GM23338 (cell line): ENCODE results near the gene PTPN21. TPM values are rescaled to one million over a fixed set of nuclear protein-coding genes. Genes with fewer than 3 reads are reported as not detected.

Source experiments
- ATAC-seq: fragments of 200-7000 bp; cut with Tn5 transposase; 3 replicates; pipeline ENCODE4 v1.9.1; 2020
- DNase-seq: peaks from one replicate; pipeline ENCODE4 v3.0.0-alpha.2; 2015; ENCODE audit warnings: low spot score
- H2AFZ ChIP-seq: fragments of 200-600 bp; sonication (generic); 2 replicates; pipeline ENCODE4 v1.8.0; 2016; ENCODE audit warnings: antibody characterized with exemption, mild to moderate bottlenecking, moderate library complexity
- H3F3A ChIP-seq: fragments of 200-600 bp; sonication (generic); replicated peaks from 2 replicates; pipeline ENCODE4 v1.8.0; 2017; ENCODE audit warnings: antibody characterized with exemption, mixed run types, low read depth
- H3K27ac ChIP-seq: fragments of 200-600 bp; sonication (generic); 2 replicates; pipeline ENCODE4 v1.6.1; 2016; ENCODE audit warnings: low read depth
- H3K27me3 ChIP-seq: fragments of 200-600 bp; sonication (generic); 2 replicates; pipeline ENCODE4 v1.8.0; 2016; ENCODE audit warnings: mild to moderate bottlenecking, mixed run types, moderate library complexity; ENCODE audit not compliant: insufficient read depth
- H3K36me3 ChIP-seq: fragments of 200-600 bp; sonication (generic); 2 replicates; pipeline ENCODE4 v1.8.0; 2016; ENCODE audit warnings: mild to moderate bottlenecking; ENCODE audit not compliant: insufficient read depth
- H3K4me1 ChIP-seq: fragments of 200-600 bp; sonication (generic); 2 replicates; pipeline ENCODE4 v1.8.0; 2016; ENCODE audit warnings: mild to moderate bottlenecking, moderate library complexity; ENCODE audit not compliant: insufficient read depth
- H3K4me2 ChIP-seq: fragments of 200-600 bp; sonication (generic); 2 replicates; pipeline ENCODE4 v1.7.1; 2017; ENCODE audit warnings: mixed run types
- H3K4me3 ChIP-seq: fragments of 200-600 bp; sonication (generic); 2 replicates; pipeline ENCODE4 v1.6.1; 2016; ENCODE audit warnings: mixed run types
- H3K79me2 ChIP-seq: fragments of 200-600 bp; sonication (generic); replicated peaks from 2 replicates; pipeline ENCODE4 v1.8.0; 2017; ENCODE audit warnings: mild to moderate bottlenecking; ENCODE audit not compliant: insufficient read depth
- H3K9me2 ChIP-seq: fragments of 200-600 bp; sonication (generic); 2 replicates; pipeline ENCODE4 v1.8.0; 2017; ENCODE audit not compliant: insufficient read depth
- H4K20me1 ChIP-seq: fragments of 200-600 bp; sonication (generic); replicated peaks from 2 replicates; pipeline ENCODE4 v1.8.0; 2017; ENCODE audit warnings: mild to moderate bottlenecking; ENCODE audit not compliant: insufficient read depth
- H3K27ac Mint-ChIP-seq: 2 replicates; pipeline ENCODE4 v1.8.0; 2020; ENCODE audit warnings: inconsistent platforms, mild to moderate bottlenecking, moderate library complexity, mixed read lengths
- H3K27me3 Mint-ChIP-seq: 3 replicates; pipeline ENCODE4 v1.8.0; 2022; ENCODE audit warnings: low read depth, mild to moderate bottlenecking, moderate library complexity, mixed read lengths, inconsistent platforms; ENCODE audit not compliant: insufficient read depth, poor library complexity
- H3K36me3 Mint-ChIP-seq: 3 replicates; pipeline ENCODE4 v1.8.0; 2021; ENCODE audit warnings: low read depth, mild to moderate bottlenecking, inconsistent platforms, moderate library complexity, mixed read lengths
- H3K4me1 Mint-ChIP-seq: 3 replicates; pipeline ENCODE4 v1.8.0; 2020; ENCODE audit warnings: mild to moderate bottlenecking, inconsistent platforms, mixed read lengths
- H3K4me3 Mint-ChIP-seq: 3 replicates; pipeline ENCODE4 v1.8.0; 2021; ENCODE audit warnings: moderate library complexity, mild to moderate bottlenecking, inconsistent platforms, mixed read lengths
- H3K9me3 Mint-ChIP-seq: 3 replicates; pipeline ENCODE4 v1.8.0; 2020; ENCODE audit warnings: moderate library complexity, mild to moderate bottlenecking, inconsistent platforms, mixed read lengths
- EZH2phosphoT487 ChIP-seq: fragments of 200-600 bp; sonication (generic); IDR thresholded peaks from one replicate; pipeline ENCODE4 v1.8.1; 2018; ENCODE audit warnings: antibody characterized with exemption; ENCODE audit not compliant: unreplicated experiment
- JUNB ChIP-seq: IDR thresholded peaks from one replicate; pipeline ENCODE4 v1.6.1; 2016; ENCODE audit warnings: antibody characterized with exemption; ENCODE audit not compliant: unreplicated experiment
- NANOG ChIP-seq: IDR thresholded peaks from 2 replicates; pipeline ENCODE4 v1.6.1; 2016; ENCODE audit warnings: antibody characterized with exemption, borderline replicate concordance
- POLR2AphosphoS5 ChIP-seq: IDR thresholded peaks from 2 replicates; pipeline ENCODE4 v1.6.1; 2016; ENCODE audit warnings: antibody characterized with exemption, low read depth
- STAT1 ChIP-seq: IDR thresholded peaks from one replicate; pipeline ENCODE4 v1.6.1; 2016; ENCODE audit warnings: antibody characterized with exemption; ENCODE audit not compliant: unreplicated experiment
- ZNF114 ChIP-seq: fragments of 250-450 bp; sonication (Bioruptor Pico); IDR thresholded peaks from 2 replicates; pipeline ENCODE4 v1.5.0; 2020; ENCODE audit warnings: mild to moderate bottlenecking, moderate library complexity
- polyA plus RNA-seq: library from polyadenylated mRNA; unstranded; fragments of >200 nt; fragmentation: Nextera tagmentation; extraction: Ambion mirVana; gene quantifications from 2 replicates; pipeline ENCODE4 v1.2.1, GENCODE V29; 2016
- total RNA-seq: library from RNA; depleted of rRNA; stranded (reverse); fragments of >200 nt; shearing (Covaris generic); gene quantifications from 2 replicates; pipeline ENCODE4 v1.2.3, GENCODE V29; 2014
- TF ChIP-seq, protein P1 (sequence below): IDR thresholded peaks from 2 replicates; pipeline ENCODE4 v1.6.1; 2016; ENCODE audit warnings: antibody characterized with exemption
- TF ChIP-seq, protein P2 (sequence below), 2 experiments: fragments of 200-600 bp in 1 of 2; sonication (generic) in 1 of 2; conservative IDR thresholded peaks; 2 replicates each; pipeline versions ENCODE4 v1.5.1 to v1.6.1; 2016 to 2017; ENCODE audit warnings: antibody characterized with exemption in 2 of 2, low read depth in 2 of 2, mild to moderate bottlenecking in 2 of 2, moderate library complexity in 1 of 2
- TF ChIP-seq, protein P3 (sequence below): IDR thresholded peaks from one replicate; pipeline ENCODE4 v1.6.1; 2018; ENCODE audit warnings: antibody characterized with exemption; ENCODE audit not compliant: unreplicated experiment
- TF ChIP-seq, protein P4 (sequence below): fragments of 250-450 bp; sonication (Bioruptor Pico); IDR thresholded peaks from 2 replicates; pipeline ENCODE4 v1.5.0; 2020; ENCODE audit warnings: mild to moderate bottlenecking, moderate library complexity

The PTPN21 gene
- total and polyA plus RNA-seq, 2 experiments from 2014 or later = 2.7 to 5.6 TPM

DNA sequence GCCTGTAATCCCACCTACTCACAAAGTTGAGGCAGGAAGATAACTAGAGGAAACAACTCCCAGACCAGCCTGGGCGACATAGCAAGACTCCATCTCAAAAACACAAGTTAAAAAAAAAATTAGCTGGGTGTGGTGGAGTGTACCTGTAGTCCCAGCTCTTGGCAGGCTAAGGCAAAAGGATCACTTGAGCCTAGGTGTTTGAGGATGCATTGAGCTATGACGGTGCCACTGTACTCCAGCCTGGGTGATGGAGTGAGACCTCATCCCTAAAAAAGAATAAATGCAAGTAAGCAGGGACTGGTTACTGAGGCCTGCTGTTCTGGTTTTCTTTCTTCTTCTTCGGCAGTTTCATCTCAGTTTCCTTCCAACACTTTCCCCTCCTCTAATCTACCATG, 7.4 kb downstream of the PTPN21 start (continued):
- TF ChIP-seq, protein P1, sequence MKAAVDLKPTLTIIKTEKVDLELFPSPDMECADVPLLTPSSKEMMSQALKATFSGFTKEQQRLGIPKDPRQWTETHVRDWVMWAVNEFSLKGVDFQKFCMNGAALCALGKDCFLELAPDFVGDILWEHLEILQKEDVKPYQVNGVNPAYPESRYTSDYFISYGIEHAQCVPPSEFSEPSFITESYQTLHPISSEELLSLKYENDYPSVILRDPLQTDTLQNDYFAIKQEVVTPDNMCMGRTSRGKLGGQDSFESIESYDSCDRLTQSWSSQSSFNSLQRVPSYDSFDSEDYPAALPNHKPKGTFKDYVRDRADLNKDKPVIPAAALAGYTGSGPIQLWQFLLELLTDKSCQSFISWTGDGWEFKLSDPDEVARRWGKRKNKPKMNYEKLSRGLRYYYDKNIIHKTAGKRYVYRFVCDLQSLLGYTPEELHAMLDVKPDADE = no peak
- TF ChIP-seq POLR2AphosphoS5 (no peak), STAT1 (no peak)

DNA sequence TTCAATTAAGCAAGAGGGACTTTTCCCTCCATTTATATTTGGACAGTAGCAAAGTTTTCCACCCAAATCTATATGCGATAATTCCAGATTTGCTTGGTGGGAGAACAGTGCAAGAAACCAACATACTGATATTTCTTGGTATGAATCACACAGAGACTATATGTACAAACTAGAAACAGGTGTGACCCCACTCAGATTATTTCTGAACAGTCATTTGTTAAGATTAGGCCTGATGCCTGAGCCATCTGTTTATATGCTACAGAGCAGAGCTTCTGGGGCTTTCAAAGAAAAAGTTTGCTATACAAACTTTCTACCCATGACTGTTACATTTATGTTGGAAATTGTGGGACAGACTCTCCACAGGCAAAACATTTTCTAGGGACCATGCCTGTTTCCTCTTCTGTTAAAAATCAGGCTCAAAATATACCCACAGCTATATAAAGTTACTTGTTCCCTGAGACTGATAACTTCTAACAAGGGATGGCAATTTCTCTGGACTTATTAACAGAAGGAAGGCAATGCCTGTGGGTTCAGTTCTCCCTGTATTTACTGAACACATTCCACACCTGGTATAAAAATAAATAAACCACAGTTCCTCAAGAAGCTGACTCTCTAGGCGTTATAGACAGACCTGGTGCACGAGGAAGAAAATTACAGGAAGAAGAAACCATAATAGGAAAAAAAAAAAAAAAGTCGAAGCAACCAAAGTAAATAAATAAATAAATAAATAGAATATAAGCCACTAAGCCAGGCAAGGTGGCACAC, 8.0 kb downstream of the PTPN21 start:
- H3K27me3 ChIP-seq = no peaks in the 10 kb centered on the region
- H3K4me2 ChIP-seq = no peak overlapping the region
- H3K79me2 ChIP-seq = peaks cover 11% of the 10 kb centered on the region
- Mint-ChIP-seq H3K27me3 (peaks cover 1% of the 10 kb centered on the region), H3K4me1 (no peaks in the 10 kb centered on the region), H3K4me3 (no peak overlapping the region), H3K27ac (no peak overlapping the region), H3K36me3 (peaks cover 3% of the 10 kb centered on the region; the same call in 2 of the 3 replicates), H3K9me3 (no peaks in the 10 kb centered on the region)
- H3K9me2 ChIP-seq = no peaks in the 10 kb centered on the region
- H3K4me3 ChIP-seq = no peak overlapping the region
- DNase-seq (no peak), ATAC-seq (no peak)
- no peaks in the 10 kb centered on the region for H3K4me1 ChIP-seq
- peaks cover 4% of the 10 kb centered on the region for H4K20me1 ChIP-seq
- H3K27ac ChIP-seq = no peak overlapping the region
- H3K36me3 ChIP-seq = peaks cover 5% of the 10 kb centered on the region; the same call in 1 of the 2 replicates
- H2AFZ ChIP-seq = no peak overlapping the region
- H3F3A ChIP-seq = no peaks in the 10 kb centered on the region
- TF ChIP-seq EZH2phosphoT487 (no peak), JUNB (no peak), ZNF114 (CRISPR knock-in tag) (no peak), NANOG (no peak), POLR2AphosphoS5 (no peak)
- TF ChIP-seq, protein P2, sequence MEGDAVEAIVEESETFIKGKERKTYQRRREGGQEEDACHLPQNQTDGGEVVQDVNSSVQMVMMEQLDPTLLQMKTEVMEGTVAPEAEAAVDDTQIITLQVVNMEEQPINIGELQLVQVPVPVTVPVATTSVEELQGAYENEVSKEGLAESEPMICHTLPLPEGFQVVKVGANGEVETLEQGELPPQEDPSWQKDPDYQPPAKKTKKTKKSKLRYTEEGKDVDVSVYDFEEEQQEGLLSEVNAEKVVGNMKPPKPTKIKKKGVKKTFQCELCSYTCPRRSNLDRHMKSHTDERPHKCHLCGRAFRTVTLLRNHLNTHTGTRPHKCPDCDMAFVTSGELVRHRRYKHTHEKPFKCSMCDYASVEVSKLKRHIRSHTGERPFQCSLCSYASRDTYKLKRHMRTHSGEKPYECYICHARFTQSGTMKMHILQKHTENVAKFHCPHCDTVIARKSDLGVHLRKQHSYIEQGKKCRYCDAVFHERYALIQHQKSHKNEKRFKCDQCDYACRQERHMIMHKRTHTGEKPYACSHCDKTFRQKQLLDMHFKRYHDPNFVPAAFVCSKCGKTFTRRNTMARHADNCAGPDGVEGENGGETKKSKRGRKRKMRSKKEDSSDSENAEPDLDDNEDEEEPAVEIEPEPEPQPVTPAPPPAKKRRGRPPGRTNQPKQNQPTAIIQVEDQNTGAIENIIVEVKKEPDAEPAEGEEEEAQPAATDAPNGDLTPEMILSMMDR (conservative IDR thresholded peaks at IDR 0.05; ENCODE audit: low read depth in 2 of 2) = no peak
- TF ChIP-seq, protein P3, sequence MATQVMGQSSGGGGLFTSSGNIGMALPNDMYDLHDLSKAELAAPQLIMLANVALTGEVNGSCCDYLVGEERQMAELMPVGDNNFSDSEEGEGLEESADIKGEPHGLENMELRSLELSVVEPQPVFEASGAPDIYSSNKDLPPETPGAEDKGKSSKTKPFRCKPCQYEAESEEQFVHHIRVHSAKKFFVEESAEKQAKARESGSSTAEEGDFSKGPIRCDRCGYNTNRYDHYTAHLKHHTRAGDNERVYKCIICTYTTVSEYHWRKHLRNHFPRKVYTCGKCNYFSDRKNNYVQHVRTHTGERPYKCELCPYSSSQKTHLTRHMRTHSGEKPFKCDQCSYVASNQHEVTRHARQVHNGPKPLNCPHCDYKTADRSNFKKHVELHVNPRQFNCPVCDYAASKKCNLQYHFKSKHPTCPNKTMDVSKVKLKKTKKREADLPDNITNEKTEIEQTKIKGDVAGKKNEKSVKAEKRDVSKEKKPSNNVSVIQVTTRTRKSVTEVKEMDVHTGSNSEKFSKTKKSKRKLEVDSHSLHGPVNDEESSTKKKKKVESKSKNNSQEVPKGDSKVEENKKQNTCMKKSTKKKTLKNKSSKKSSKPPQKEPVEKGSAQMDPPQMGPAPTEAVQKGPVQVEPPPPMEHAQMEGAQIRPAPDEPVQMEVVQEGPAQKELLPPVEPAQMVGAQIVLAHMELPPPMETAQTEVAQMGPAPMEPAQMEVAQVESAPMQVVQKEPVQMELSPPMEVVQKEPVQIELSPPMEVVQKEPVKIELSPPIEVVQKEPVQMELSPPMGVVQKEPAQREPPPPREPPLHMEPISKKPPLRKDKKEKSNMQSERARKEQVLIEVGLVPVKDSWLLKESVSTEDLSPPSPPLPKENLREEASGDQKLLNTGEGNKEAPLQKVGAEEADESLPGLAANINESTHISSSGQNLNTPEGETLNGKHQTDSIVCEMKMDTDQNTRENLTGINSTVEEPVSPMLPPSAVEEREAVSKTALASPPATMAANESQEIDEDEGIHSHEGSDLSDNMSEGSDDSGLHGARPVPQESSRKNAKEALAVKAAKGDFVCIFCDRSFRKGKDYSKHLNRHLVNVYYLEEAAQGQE = no peak
- TF ChIP-seq, protein P1 = no peak
- TF ChIP-seq, protein P4, sequence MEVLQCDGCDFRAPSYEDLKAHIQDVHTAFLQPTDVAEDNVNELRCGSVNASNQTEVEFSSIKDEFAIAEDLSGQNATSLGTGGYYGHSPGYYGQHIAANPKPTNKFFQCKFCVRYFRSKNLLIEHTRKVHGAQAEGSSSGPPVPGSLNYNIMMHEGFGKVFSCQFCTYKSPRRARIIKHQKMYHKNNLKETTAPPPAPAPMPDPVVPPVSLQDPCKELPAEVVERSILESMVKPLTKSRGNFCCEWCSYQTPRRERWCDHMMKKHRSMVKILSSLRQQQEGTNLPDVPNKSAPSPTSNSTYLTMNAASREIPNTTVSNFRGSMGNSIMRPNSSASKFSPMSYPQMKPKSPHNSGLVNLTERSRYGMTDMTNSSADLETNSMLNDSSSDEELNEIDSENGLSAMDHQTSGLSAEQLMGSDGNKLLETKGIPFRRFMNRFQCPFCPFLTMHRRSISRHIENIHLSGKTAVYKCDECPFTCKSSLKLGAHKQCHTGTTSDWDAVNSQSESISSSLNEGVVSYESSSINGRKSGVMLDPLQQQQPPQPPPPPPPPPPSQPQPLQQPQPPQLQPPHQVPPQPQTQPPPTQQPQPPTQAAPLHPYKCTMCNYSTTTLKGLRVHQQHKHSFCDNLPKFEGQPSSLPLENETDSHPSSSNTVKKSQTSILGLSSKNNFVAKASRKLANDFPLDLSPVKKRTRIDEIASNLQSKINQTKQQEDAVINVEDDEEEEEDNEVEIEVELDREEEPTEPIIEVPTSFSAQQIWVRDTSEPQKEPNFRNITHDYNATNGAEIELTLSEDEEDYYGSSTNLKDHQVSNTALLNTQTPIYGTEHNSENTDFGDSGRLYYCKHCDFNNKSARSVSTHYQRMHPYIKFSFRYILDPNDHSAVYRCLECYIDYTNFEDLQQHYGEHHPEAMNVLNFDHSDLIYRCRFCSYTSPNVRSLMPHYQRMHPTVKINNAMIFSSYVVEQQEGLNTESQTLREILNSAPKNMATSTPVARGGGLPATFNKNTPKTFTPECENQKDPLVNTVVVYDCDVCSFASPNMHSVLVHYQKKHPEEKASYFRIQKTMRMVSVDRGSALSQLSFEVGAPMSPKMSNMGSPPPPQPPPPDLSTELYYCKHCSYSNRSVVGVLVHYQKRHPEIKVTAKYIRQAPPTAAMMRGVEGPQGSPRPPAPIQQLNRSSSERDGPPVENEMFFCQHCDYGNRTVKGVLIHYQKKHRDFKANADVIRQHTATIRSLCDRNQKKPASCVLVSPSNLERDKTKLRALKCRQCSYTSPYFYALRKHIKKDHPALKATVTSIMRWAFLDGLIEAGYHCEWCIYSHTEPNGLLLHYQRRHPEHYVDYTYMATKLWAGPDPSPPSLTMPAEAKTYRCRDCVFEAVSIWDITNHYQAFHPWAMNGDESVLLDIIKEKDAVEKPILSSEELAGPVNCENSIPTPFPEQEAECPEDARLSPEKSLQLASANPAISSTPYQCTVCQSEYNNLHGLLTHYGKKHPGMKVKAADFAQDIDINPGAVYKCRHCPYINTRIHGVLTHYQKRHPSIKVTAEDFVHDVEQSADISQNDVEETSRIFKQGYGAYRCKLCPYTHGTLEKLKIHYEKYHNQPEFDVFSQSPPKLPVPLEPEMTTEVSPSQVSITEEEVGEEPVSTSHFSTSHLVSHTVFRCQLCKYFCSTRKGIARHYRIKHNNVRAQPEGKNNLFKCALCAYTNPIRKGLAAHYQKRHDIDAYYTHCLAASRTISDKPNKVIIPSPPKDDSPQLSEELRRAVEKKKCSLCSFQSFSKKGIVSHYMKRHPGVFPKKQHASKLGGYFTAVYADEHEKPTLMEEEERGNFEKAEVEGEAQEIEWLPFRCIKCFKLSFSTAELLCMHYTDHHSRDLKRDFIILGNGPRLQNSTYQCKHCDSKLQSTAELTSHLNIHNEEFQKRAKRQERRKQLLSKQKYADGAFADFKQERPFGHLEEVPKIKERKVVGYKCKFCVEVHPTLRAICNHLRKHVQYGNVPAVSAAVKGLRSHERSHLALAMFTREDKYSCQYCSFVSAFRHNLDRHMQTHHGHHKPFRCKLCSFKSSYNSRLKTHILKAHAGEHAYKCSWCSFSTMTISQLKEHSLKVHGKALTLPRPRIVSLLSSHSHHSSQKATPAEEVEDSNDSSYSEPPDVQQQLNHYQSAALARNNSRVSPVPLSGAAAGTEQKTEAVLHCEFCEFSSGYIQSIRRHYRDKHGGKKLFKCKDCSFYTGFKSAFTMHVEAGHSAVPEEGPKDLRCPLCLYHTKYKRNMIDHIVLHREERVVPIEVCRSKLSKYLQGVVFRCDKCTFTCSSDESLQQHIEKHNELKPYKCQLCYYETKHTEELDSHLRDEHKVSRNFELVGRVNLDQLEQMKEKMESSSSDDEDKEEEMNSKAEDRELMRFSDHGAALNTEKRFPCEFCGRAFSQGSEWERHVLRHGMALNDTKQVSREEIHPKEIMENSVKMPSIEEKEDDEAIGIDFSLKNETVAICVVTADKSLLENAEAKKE (CRISPR knock-in tag) = no peak
